ENCODE data around the gene MACROD2.

DNA sequence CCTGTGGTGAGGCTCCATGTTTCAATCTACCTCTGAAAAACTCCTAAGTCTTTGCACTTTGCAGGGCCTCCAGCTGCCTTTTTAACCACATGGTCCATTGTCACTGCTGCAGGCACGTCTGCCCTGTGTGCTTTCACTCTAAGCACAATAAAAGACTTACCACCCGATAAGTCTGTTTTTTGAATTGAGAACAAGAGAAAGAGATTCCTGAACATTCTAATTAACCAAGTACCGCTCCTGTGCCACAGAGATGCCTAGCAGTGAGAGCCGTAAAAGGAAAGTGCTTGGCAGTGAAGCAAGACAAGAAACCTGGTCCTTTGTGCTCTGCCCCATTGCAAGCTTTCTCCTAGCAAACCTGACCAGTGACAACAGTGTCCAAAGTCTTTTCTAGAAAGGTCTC, 829.7 kb downstream of the MACROD2 start:
- TF ChIP-seq, protein P1, sequence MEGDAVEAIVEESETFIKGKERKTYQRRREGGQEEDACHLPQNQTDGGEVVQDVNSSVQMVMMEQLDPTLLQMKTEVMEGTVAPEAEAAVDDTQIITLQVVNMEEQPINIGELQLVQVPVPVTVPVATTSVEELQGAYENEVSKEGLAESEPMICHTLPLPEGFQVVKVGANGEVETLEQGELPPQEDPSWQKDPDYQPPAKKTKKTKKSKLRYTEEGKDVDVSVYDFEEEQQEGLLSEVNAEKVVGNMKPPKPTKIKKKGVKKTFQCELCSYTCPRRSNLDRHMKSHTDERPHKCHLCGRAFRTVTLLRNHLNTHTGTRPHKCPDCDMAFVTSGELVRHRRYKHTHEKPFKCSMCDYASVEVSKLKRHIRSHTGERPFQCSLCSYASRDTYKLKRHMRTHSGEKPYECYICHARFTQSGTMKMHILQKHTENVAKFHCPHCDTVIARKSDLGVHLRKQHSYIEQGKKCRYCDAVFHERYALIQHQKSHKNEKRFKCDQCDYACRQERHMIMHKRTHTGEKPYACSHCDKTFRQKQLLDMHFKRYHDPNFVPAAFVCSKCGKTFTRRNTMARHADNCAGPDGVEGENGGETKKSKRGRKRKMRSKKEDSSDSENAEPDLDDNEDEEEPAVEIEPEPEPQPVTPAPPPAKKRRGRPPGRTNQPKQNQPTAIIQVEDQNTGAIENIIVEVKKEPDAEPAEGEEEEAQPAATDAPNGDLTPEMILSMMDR (IDR thresholded peaks at IDR 0.05) = no peak
- TF ChIP-seq POLR2AphosphoS5 (IDR thresholded peaks at IDR 0.05) (no peak), POLR2A (IDR thresholded peaks at IDR 0.05) (no peak)

Data from suprapubic skin (tissue), 4 donors.